CD14-positive monocyte (primary cell): ENCODE measurements around the gene ZNF543. TPM values are rescaled to one million over a fixed set of nuclear protein-coding genes. Genes with fewer than 3 reads are reported as not detected.

Source experiments
- DNase-seq, 3 donors: peaks; one replicate each; pipeline ENCODE4 v3.0.0-alpha.2; 2011 to 2022
- H2AFZ ChIP-seq: 2 replicates; pipeline ENCODE4 v1.6.0; 2012; ENCODE audit warnings: mild to moderate bottlenecking, low read depth, low read length, inconsistent platforms; ENCODE audit not compliant: insufficient read depth, poor library complexity, severe bottlenecking
- H3K27ac ChIP-seq, 2 donors: 1 replicate in 1 of 2; 2 replicates in 1 of 2; pipeline ENCODE4 v1.5.1; 2012 to 2013; ENCODE audit warnings: low read length in 2 of 2, control low read depth in 1 of 2, inconsistent platforms in 1 of 2, low read depth in 1 of 2, mild to moderate bottlenecking in 1 of 2
- H3K27me3 ChIP-seq, 2 donors: one replicate each; pipeline versions ENCODE4 v1.6.0 to v1.6.1; 2011 to 2013; ENCODE audit warnings: low read length in 2 of 2; ENCODE audit not compliant: control insufficient read depth in 2 of 2, insufficient read depth in 2 of 2
- H3K36me3 ChIP-seq, 2 donors: replicated peaks in 1 of 2; 1 replicate in 1 of 2; 2 replicates in 1 of 2; pipeline versions ENCODE4 v1.5.1 to v1.6.1; 2012 to 2013; ENCODE audit warnings: low read length in 2 of 2, control low read depth in 1 of 2, inconsistent platforms in 1 of 2, mild to moderate bottlenecking in 1 of 2; ENCODE audit not compliant: insufficient read depth in 2 of 2, control insufficient read depth in 1 of 2
- H3K4me1 ChIP-seq, 2 donors: 1 replicate in 1 of 2; 2 replicates in 1 of 2; pipeline versions ENCODE4 v1.5.1 to v1.6.1; 2012 to 2013; ENCODE audit warnings: low read length in 2 of 2, control low read depth in 1 of 2, inconsistent platforms in 1 of 2, mild to moderate bottlenecking in 1 of 2, moderate library complexity in 1 of 2; ENCODE audit not compliant: insufficient read depth in 2 of 2, control insufficient read depth in 1 of 2
- H3K4me2 ChIP-seq: replicated peaks from 2 replicates; pipeline ENCODE3; 2012; ENCODE audit warnings: low read length, moderate library complexity, mild to moderate bottlenecking; ENCODE audit not compliant: poor library complexity, severe bottlenecking; ENCODE audit errors: extremely low read depth
- H3K4me3 ChIP-seq, 3 experiments: fragments of 200-600 bp in 1 of 3; sonication (generic) in 1 of 3; replicated peaks in 1 of 3; 1 replicate in 2 of 3; 2 replicates in 1 of 3; pipeline ENCODE4 v1.5.1; 2011 to 2013; ENCODE audit warnings: low read length in 3 of 3, mild to moderate bottlenecking in 3 of 3, control low read depth in 2 of 3, low read depth in 2 of 3, inconsistent platforms in 1 of 3, moderate library complexity in 1 of 3
- H3K79me2 ChIP-seq: 2 replicates; pipeline ENCODE4 v1.6.0; 2012; ENCODE audit warnings: mild to moderate bottlenecking, control low read depth, inconsistent platforms, low read length, moderate library complexity; ENCODE audit not compliant: insufficient read depth
- H3K9ac ChIP-seq: 2 replicates; pipeline ENCODE4 v1.6.0; 2017; ENCODE audit warnings: low read length, mild to moderate bottlenecking; ENCODE audit not compliant: insufficient read depth, poor library complexity, severe bottlenecking
- H3K9me3 ChIP-seq, 2 donors: replicated peaks in 1 of 2; 1 replicate in 1 of 2; 2 replicates in 1 of 2; pipeline versions ENCODE4 v1.5.1 to v1.6.1; 2012 to 2013; ENCODE audit warnings: low read length in 2 of 2, control low read depth in 1 of 2; ENCODE audit not compliant: control insufficient read depth in 1 of 2, insufficient read depth in 1 of 2
- H4K20me1 ChIP-seq: 2 replicates; pipeline ENCODE4 v1.6.0; 2012; ENCODE audit warnings: mild to moderate bottlenecking, low read length, control low read depth, moderate library complexity; ENCODE audit not compliant: insufficient read depth
- H3K27ac Mint-ChIP-seq, 7 donors: one replicate each; pipeline ENCODE4 v1.8.0; 2020; ENCODE audit warnings: mild to moderate bottlenecking in 7 of 7, mixed read lengths in 7 of 7, moderate library complexity in 6 of 7, inconsistent platforms in 2 of 7
- H3K27me3 Mint-ChIP-seq, 3 donors: one replicate each; pipeline ENCODE4 v1.8.0; 2021 to 2022; ENCODE audit warnings: low read depth in 3 of 3, mild to moderate bottlenecking in 3 of 3, mixed read lengths in 3 of 3, moderate library complexity in 3 of 3, inconsistent platforms in 1 of 3
- H3K36me3 Mint-ChIP-seq, 2 donors: one replicate each; pipeline ENCODE4 v1.8.0; 2020; ENCODE audit warnings: mixed read lengths in 2 of 2, inconsistent platforms in 1 of 2, mild to moderate bottlenecking in 1 of 2
- H3K4me1 Mint-ChIP-seq: one replicate; pipeline ENCODE4 v1.8.0; 2020; ENCODE audit warnings: mild to moderate bottlenecking, mixed read lengths
- H3K4me3 Mint-ChIP-seq, 2 donors: one replicate each; pipeline ENCODE4 v1.8.0; 2020; ENCODE audit warnings: mild to moderate bottlenecking in 2 of 2, mixed read lengths in 2 of 2, moderate library complexity in 1 of 2
- H3K9me3 Mint-ChIP-seq, 7 donors: one replicate each; pipeline ENCODE4 v1.8.0; 2020 to 2022; ENCODE audit warnings: mixed read lengths in 7 of 7, mild to moderate bottlenecking in 6 of 7, moderate library complexity in 6 of 7, inconsistent platforms in 2 of 7
- CTCF ChIP-seq: fragments of 200-600 bp; IDR thresholded peaks from one replicate; pipeline ENCODE4 v1.8.0; 2022; ENCODE audit warnings: antibody characterized with exemption, mild to moderate bottlenecking
- WGBS: methylation state at CpG from one replicate; pipeline ENCODE4 v1.1.5; 2013; ENCODE audit warnings: missing lambda C conversion rate; ENCODE audit not compliant: insufficient coverage; 5-methylcytosine and 5-hydroxymethylcytosine counted together
- intact Hi-C, 2 donors: fragments of 100-400 bp; cut with micrococcal nuclease; formaldehyde crosslinking; loops; one replicate each; pipeline versions ENCODE4 v1.15.0 to v1.15.1; 2023
- polyA plus RNA-seq, 3 donors: library from polyadenylated mRNA; depleted of rRNA in 1 of 3; unstranded in 2 of 3; stranded (reverse) in 1 of 3; fragments of 300-500 nt in 2 of 3; fragments of >200 nt in 1 of 3; fragmentation: Illumina TruSeq in 2 of 3; gene quantifications; 1 replicate in 2 of 3; 2 replicates in 1 of 3; pipeline ENCODE4 v1.2.3, GENCODE V29; 2012 to 2021

ZNF543 gene
- polyA plus RNA-seq, 3 donors: 0.85 to 1.1 (median 0.99) TPM

GRCh38 chr19:57310792-57311191 lies 9.5 kb upstream of the ZNF543 start:
- Histone ChIP-seq H3K9me3 (peaks cover 0 to 7% of the 10 kb centered on the region in 2 donors), H2AFZ (no peak overlapping the region), H3K4me1 (no peaks in the 10 kb centered on the region), H3K27me3 (peaks cover 7 to 9% of the 10 kb centered on the region in 2 donors), H3K79me2 (no peaks in the 10 kb centered on the region), H3K4me2 (no peak overlapping the region), H4K20me1 (no peaks in the 10 kb centered on the region), H3K27ac (no peak overlapping the region), H3K4me3 (no peak overlapping the region), H3K9ac (no peak overlapping the region), H3K36me3 (no peaks in the 10 kb centered on the region)
- no peaks in the 10 kb centered on the region for H3K4me1 Mint-ChIP-seq
- H3K27me3 Mint-ChIP-seq: peaks cover 4 to 26% (median 19%) of the 10 kb centered on the region in 3 donors
- no peak overlapping the region for H3K27ac Mint-ChIP-seq
- no peak for TF ChIP-seq CTCF
- intact Hi-C loops: no loop called here
- H3K36me3 Mint-ChIP-seq: no peaks in the 10 kb centered on the region
- no peak overlapping the region for H3K4me3 Mint-ChIP-seq
- WGBS: 93% methylated on average over 2 of the region's 2 CpGs
- no peak for DNase-seq
- peaks cover 3 to 27% (median 20%) of the 10 kb centered on the region in 7 donors for H3K9me3 Mint-ChIP-seq

GRCh38 chr19:57314146-57314545 lies 6.1 kb upstream of the ZNF543 start:
- H3K9me3 Mint-ChIP-seq: peaks cover 14 to 36% (median 25%) of the 10 kb centered on the region in 7 donors
- Histone ChIP-seq H3K27me3 (peaks cover 27 to 40% of the 10 kb centered on the region in 2 donors), H3K4me2 (no peak overlapping the region), H3K9ac (no peak overlapping the region), H4K20me1 (no peaks in the 10 kb centered on the region), H3K36me3 (no peaks in the 10 kb centered on the region), H3K27ac (no peak overlapping the region), H3K4me3 (no peak overlapping the region), H2AFZ (no peak overlapping the region), H3K79me2 (no peaks in the 10 kb centered on the region), H3K4me1 (no peaks in the 10 kb centered on the region), H3K9me3 (peaks cover 7 to 9% of the 10 kb centered on the region in 2 donors)
- H3K27me3 Mint-ChIP-seq: peaks cover 29 to 57% (median 45%) of the 10 kb centered on the region in 3 donors
- 67% methylated on average over 1 of the region's 4 CpGs for WGBS
- H3K27ac Mint-ChIP-seq: no peak overlapping the region
- intact Hi-C loops: no loop called here
- no peaks in the 10 kb centered on the region for H3K4me1 Mint-ChIP-seq
- H3K36me3 Mint-ChIP-seq: no peaks in the 10 kb centered on the region
- no peak for DNase-seq
- peak overlapping the region in 1 of 2 donors; percentile 72 for H3K4me3 Mint-ChIP-seq
- TF ChIP-seq CTCF: no peak
